ENCODE results near the gene STPG3. TPM values are rescaled to one million over a fixed set of nuclear protein-coding genes. Genes with fewer than 3 reads are reported as not detected.
A peak's percentile ranks its signal among the peaks of the same experiment; 100 is the strongest.

STPG3 gene
- total RNA-seq, 8 experiments from 2014 or later = 0.42 to 1.4 (median 1.3) TPM; not detected in 3

DNA sequence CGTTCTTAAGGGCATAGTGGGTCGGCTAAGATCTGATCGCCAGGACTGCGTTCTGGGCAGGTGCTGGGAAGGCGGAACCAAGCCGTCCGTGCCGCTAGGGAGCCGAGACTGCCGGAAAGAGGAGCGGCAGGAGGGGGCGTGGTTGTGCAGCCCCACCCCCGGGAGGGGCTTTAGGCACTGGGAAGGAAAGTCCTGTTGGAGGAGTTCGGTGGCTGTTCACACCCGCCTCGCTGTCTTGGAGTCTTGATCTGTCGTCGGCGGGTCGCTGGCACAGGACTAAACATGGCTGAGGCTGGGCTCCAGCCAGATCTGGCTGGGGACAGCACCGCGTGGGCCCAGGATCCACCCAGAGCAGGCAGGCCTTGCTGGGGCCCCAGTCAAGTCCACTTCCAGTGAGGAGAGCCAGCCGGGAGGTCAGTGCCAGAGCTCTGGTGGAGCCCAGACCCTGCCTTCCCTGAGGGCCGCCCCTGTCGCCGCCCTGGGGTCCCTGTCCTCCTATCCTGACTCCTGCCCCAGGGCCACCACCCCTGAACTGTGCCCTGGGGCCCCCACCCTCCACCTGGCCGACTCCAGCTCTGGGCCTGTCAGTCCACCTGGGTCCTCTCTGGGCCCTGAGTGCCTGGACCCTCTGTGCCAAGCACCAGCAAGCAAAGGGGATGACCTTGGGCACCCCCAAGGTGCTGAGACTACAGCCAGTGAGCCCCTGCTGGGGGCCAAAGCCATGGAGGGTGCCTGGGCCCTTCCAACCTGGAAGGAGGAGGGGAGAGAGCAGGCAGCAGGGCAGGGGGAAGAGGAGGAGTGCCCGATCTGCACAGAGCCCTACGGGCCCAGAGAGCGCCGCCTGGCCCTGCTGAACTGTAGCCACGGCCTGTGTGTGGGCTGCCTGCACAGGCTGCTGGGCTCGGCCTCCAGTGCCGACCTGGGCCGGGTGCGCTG lies 33.5 kb upstream of the STPG3 start:
- 50% methylated on average over 2 of the region's 36 CpGs; no CpG with 5 or more reads in 9 of the 10 experiments for WGBS, 10 experiments
- peaks cover 0 to 12% of the 10 kb centered on the region in 2 donors for H3K4me1 ChIP-seq (replicated peaks in 1 of 2)
- no peak overlapping the region for H3K4me3 ChIP-seq
- in situ Hi-C loops (cut with MboI; ENCODE audit: low pct_unique_long_range_greater_than_20kb in 2 of 9, low sequenced_read_pairs in 9 of 9, unreplicated experiment in 9 of 9) = no loop called here
- no peak overlapping the region for H3K27ac ChIP-seq
- ATAC-seq (replicated peaks in 6 of 8) = peak in 7 of 8 experiments; percentile 9 to 88 (median 24)

DNA sequence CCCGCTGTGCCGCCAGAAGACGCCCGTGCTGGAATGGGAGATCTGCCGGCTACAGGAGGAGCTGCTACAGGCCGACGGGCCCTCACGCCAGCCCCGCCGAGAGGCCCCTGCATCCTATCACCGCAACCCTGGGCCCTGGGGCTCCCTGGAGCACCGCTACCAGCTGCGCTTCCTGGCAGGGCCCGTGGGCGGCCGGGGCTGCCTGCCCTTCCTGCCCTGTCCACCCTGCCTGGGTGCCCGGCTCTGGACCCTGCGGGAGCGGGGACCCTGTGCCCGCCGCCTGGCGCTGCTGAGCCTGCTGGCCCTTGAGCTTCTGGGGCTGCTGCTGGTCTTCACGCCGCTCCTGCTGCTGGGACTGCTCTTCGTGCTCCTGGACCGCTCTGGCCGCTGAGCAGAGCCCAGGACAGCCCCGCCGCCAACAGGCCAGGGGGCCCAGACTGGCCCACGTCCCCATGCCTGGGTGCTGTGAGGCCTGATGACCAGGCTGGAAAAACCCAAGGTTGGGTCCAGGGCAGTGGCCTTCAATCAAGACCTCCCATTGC lies 32.8 kb upstream of the STPG3 start:
- WGBS, 10 experiments = 20 to 100% methylated on average over 1 to 2 of the region's 30 CpGs; no CpG with 5 or more reads in 8 of the 10 experiments
- H3K4me1 ChIP-seq (replicated peaks in 1 of 2) = peaks cover 0 to 15% of the 10 kb centered on the region in 2 donors
- H3K4me3 ChIP-seq = no peak overlapping the region
- in situ Hi-C loops (cut with MboI; ENCODE audit: low pct_unique_long_range_greater_than_20kb in 2 of 9, low sequenced_read_pairs in 9 of 9, unreplicated experiment in 9 of 9) = no loop called here
- ATAC-seq (replicated peaks in 6 of 8) = no peak
- H3K27ac ChIP-seq = no peak overlapping the region

GRCh38 chr9:137218754-137219271 lies 32.3 kb upstream of the STPG3 start:
- ATAC-seq (replicated peaks in 6 of 8) = no peak

GRCh38 chr9:137219757-137220316 lies 31.2 kb upstream of the STPG3 start:
- WGBS, 10 experiments = 100% methylated on average over 1 to 4 of the region's 10 CpGs; no CpG with 5 or more reads in 7 of the 10 experiments
- H3K27ac ChIP-seq = no peak overlapping the region
- in situ Hi-C loops (cut with MboI; ENCODE audit: low pct_unique_long_range_greater_than_20kb in 2 of 9, low sequenced_read_pairs in 9 of 9, unreplicated experiment in 9 of 9) = no loop called here
- ATAC-seq (replicated peaks in 6 of 8) = no peak
- H3K4me3 ChIP-seq = no peak overlapping the region
- H3K4me1 ChIP-seq (replicated peaks in 1 of 2) = peaks cover 3 to 19% of the 10 kb centered on the region in 2 donors

More at GRCh38 chr9:137218754-137219271, 32.3 kb upstream of the STPG3 start:
- in situ Hi-C loops (cut with MboI; ENCODE audit: low pct_unique_long_range_greater_than_20kb in 2 of 9, low sequenced_read_pairs in 9 of 9, unreplicated experiment in 9 of 9) = no loop called here
- Histone ChIP-seq H3K27ac (no peak overlapping the region), H3K4me3 (no peak overlapping the region), H3K4me1 (replicated peaks in 1 of 2) (peaks cover 0 to 15% of the 10 kb centered on the region in 2 donors)
- 40 to 100% (median 83%) methylated on average over 1 to 5 of the region's 12 CpGs; no CpG with 5 or more reads in 5 of the 10 experiments for WGBS, 10 experiments

DNA sequence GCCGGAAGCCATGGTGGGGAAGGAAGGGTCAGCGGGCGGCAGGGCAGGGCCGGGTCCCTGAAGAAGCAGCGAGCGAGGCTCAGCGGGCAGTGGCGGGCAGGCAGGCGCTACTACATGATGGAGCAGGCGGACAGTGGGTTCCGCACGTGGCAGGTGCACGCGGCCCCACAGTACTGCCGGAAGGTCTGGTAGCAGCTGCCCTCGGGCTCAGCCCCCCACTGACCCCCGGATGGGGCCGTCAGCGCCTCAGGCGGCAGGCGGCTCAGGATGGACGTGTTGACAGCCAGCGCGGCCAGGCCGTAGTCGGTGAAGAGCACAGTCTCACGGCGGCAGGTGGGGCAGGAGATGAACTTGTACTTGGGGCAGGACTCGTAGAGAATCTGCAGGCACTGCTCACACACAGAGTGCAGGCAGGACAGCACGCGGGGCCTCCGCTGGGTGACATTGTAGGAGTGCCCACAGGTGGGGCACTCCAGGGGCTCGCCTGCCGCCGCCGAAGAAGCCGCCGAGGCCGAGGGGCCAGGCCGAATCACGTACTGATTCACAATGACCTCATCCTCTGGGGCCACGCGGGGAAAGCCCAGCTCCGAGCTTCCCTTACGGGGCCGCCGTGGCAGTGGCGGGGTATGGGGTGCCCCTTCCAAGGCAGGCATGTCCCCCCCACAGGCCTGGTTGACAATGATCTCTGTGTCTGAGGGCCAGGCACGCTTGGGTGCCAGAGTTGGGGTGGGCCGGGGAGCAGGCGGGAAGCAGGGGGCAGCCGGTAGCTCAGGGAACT lies 30.6 kb upstream of the STPG3 start:
- no peak for ATAC-seq (replicated peaks in 6 of 8)
- H3K4me3 ChIP-seq = no peak overlapping the region
- WGBS, 10 experiments = 60 to 100% (median 86%) methylated on average over 1 to 6 of the region's 52 CpGs; no CpG with 5 or more reads in 6 of the 10 experiments
- in situ Hi-C loops (cut with MboI; ENCODE audit: low pct_unique_long_range_greater_than_20kb in 2 of 9, low sequenced_read_pairs in 9 of 9, unreplicated experiment in 9 of 9) = no loop called here
- no peak overlapping the region for H3K27ac ChIP-seq
- peaks cover 3 to 19% of the 10 kb centered on the region in 2 donors for H3K4me1 ChIP-seq (replicated peaks in 1 of 2)

DNA sequence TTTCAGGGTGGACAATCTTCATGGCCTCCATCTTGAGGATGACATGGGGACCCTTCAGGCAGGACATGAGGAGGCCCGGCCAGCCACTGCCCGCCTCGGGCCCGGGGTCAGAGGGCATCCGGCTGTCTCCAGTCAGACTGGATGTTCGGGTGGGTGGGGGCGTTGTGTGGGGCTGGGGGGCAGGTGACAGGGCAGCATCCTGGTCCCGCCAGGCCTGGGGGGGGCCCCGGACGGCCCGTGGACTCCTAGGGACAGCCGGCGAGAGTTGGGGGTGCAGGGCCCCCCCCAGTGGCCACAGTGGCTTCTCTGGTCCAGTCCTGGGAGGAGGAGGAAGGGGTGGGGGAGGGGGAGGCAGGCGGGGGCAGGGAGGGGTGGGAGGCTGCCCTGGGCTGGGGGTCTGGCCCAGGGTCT lies 30.0 kb upstream of the STPG3 start:
- in situ Hi-C loops (cut with MboI; ENCODE audit: low pct_unique_long_range_greater_than_20kb in 2 of 9, low sequenced_read_pairs in 9 of 9, unreplicated experiment in 9 of 9) = no loop called here
- no CpG with 5 or more reads among the region's 14 CpGs for WGBS, 10 experiments
- ATAC-seq (replicated peaks in 6 of 8) = no peak
- H3K4me1 ChIP-seq (replicated peaks in 1 of 2) = peaks cover 3 to 19% of the 10 kb centered on the region in 2 donors
- H3K4me3 ChIP-seq = peak overlapping the region; percentile 59 to 88 (median 80)
- H3K27ac ChIP-seq = no peak overlapping the region

- ATAC-seq (replicated peaks in 6 of 8) = no peak
- peak overlapping the region; percentile 46 to 55 for H3K27ac ChIP-seq
Measured at GRCh38 chr9:137221506-137222111, 29.5 kb upstream of the STPG3 start.

GRCh38 chr9:137222190-137223077 lies 28.7 kb upstream of the STPG3 start, which contains the start of gene RNF208:
TSS of gene RNF208 (minus strand) at chr9:137222240. CDS start at chr9:137221212, 1,028 bp downstream.
- Histone ChIP-seq H3K4me3 (peak within 1 kb of the TSS; percentile 59 to 88 (median 80)), H3K4me1 (replicated peaks in 1 of 2) (peaks cover 3 to 16% of the 10 kb centered on the region in 2 donors), H3K27ac (peak within 1 kb of the TSS; percentile 46 to 55)
- 28 to 37% methylated on average over 5 to 7 of the region's 88 CpGs; no CpG with 5 or more reads in 8 of the 10 experiments for WGBS, 10 experiments
- in situ Hi-C loops (cut with MboI; ENCODE audit: low pct_unique_long_range_greater_than_20kb in 2 of 9, low sequenced_read_pairs in 9 of 9, unreplicated experiment in 9 of 9) = no loop called here
- peak in 5 of 8 experiments; percentile 10 to 27 (median 20) for ATAC-seq (replicated peaks in 6 of 8)

More at GRCh38 chr9:137221506-137222111, 29.5 kb upstream of the STPG3 start:
- Histone ChIP-seq H3K4me1 (replicated peaks in 1 of 2) (peaks cover 3 to 19% of the 10 kb centered on the region in 2 donors), H3K4me3 (peak overlapping the region; percentile 59 to 88 (median 80))
- in situ Hi-C loops (cut with MboI; ENCODE audit: low pct_unique_long_range_greater_than_20kb in 2 of 9, low sequenced_read_pairs in 9 of 9, unreplicated experiment in 9 of 9) = no loop called here
- WGBS, 10 experiments = no CpG with 5 or more reads among the region's 61 CpGs

DNA sequence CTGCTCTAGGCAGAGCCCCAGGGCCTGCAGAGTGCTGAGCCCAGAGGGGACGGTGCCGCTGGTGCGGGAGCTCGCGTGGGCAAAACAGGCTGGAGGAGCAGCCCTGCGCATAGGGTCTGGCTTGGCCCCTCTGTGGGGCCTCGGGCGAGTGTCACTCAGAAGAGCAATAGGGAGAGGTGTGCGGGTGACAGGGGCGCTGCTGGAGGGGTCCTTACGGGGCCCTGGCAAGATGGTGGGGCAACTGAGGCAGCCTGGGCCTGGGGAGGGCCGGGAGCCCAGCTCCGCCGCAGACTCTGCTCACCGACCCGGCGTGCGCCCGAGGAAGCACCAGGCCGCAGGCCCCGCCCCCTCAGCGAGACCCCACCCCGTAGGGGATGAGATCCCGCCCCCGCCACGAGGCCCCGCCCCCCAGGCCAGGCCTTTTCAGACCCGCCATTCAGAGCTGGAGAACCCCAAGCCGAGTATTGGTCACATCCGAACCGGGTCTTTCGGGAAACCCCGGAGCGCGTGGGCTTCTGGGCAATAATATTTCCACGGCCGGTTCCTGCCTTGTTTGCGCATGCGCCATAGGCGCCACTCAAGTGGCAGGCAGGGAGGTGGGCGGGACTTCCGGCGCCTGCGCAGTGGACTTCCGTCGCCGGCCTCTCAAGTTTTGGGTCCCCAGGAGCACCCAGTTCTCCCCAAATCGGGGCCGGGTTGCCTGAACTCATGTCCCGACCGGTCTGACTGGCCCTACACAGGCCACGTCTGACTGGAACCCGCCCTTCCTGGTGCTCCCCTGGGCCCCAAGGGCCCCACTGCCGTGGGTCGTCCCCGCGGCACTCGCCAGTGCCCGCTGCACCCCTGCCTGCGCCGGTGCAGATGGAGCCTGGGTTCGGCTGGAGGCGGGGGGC lies 27.8 kb upstream of the STPG3 start:
- ATAC-seq (replicated peaks in 6 of 8) = peak; percentile 76 to 85 (median 82)
- 0 to 3% methylated on average over 1 to 6 of the region's 63 CpGs; no CpG with 5 or more reads in 8 of the 10 experiments for WGBS, 10 experiments
- in situ Hi-C loops (cut with MboI; ENCODE audit: low pct_unique_long_range_greater_than_20kb in 2 of 9, low sequenced_read_pairs in 9 of 9, unreplicated experiment in 9 of 9) = no loop called here
- H3K4me3 ChIP-seq = peak overlapping the region; percentile 59 to 88 (median 80)
- peak overlapping the region; percentile 46 to 70 for H3K27ac ChIP-seq
- H3K4me1 ChIP-seq (replicated peaks in 1 of 2) = peaks cover 3 to 16% of the 10 kb centered on the region in 2 donors

DNA sequence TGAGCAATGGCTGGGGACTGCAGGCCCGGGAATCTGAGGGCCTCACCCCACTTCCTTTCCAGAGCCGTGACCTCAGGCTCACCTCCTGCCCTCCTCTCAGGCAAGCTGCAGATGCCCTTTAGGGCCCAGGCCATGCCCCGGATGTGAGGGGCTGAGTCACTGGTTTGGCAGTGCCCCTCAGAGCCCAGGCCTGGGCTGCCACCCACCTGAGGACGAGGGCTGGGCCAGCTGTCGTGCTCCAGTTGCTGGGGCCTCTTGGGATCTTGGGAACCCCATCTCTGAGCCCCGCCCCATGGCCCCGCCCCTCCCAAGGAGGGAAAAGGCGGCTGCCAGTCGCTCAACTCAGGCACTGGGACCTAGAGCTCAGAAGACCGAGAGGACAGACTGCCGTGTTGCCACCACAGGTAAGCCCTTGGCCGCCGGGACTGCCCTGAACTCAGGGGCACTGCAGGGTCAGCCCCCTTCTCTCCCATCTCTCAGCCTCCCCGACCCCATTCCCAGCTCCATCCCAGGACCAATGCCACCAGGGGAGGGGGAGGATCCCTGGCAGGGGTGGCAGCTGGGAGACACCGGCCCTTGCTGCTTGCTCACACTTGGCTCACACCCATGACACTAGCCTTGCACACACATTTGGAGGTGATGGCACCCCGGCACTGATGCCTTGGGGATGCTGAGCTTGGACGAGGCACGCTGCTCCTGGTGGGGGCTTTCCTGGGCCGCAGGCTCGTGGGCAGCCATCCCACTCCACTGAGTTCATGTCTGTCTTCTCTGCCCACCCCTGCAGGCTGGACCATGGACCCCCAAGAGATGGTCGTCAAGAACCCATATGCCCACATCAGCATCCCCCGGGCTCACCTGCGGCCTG lies 26.0 kb upstream of the STPG3 start, which contains the start of gene CYSRT1:
Gene CYSRT1 (plus strand): TSS at position 345 of the 865 bp plus-strand sequence. CDS start 448 bp downstream, at position 793.
- in situ Hi-C loops (cut with MboI; ENCODE audit: low pct_unique_long_range_greater_than_20kb in 2 of 9, low sequenced_read_pairs in 9 of 9, unreplicated experiment in 9 of 9) = loop anchor here in 1 of 9 experiments (25.0 kb wide), 1 partner anchor 113 kb away; the partner anchor contains the start of gene DPP7
- WGBS, 10 experiments = 40 to 43% (median 42%) methylated on average over 1 to 3 of the region's 23 CpGs; no CpG with 5 or more reads in 7 of the 10 experiments
- Histone ChIP-seq H3K4me1 (replicated peaks in 1 of 2) (peaks cover 3 to 16% of the 10 kb centered on the region in 2 donors), H3K4me3 (peak within 1 kb of the TSS; percentile 59 to 88 (median 80)), H3K27ac (no peak within 1 kb of the TSS)
- no peak for ATAC-seq (replicated peaks in 6 of 8)
